ENCODE measurements around the gene C1QTNF1.

DNA sequence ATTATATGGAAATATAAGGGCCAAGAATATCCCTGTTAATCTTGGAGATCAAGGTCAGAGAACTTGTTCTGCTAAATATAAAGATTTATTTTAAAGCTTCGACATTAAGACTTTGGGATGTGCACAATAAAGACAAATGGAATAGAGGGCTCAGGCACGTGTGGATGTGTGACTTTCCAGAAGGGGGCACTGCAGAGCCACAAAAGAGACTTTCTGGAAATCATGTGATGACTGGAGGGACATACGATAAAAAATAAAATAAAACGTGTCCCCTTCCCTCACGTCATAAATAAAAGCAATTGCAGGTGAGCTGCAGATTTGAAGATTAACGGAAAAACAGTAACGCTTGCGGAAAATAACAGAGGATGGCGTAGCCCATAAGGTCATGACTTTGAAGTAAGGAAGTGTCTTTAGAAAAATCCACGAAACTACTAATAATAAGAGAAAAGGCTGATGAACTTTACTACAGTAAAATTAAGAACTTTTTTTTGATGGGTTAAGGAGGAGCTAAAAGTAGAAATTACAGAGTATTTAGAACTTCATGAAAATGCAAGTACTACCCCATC is 41.2 kb downstream of the C1QTNF1 start:
- TF ChIP-seq, protein P1, sequence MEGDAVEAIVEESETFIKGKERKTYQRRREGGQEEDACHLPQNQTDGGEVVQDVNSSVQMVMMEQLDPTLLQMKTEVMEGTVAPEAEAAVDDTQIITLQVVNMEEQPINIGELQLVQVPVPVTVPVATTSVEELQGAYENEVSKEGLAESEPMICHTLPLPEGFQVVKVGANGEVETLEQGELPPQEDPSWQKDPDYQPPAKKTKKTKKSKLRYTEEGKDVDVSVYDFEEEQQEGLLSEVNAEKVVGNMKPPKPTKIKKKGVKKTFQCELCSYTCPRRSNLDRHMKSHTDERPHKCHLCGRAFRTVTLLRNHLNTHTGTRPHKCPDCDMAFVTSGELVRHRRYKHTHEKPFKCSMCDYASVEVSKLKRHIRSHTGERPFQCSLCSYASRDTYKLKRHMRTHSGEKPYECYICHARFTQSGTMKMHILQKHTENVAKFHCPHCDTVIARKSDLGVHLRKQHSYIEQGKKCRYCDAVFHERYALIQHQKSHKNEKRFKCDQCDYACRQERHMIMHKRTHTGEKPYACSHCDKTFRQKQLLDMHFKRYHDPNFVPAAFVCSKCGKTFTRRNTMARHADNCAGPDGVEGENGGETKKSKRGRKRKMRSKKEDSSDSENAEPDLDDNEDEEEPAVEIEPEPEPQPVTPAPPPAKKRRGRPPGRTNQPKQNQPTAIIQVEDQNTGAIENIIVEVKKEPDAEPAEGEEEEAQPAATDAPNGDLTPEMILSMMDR (IDR thresholded peaks at IDR 0.05; ENCODE audit: low read length) = peak; percentile 41
- no peak for TF ChIP-seq EZH2phosphoT487 (IDR thresholded peaks at IDR 0.05; ENCODE audit: low read length)
- no peak for TF ChIP-seq EZH2 (optimal IDR thresholded peaks at IDR 0.05; ENCODE audit: low read depth, low read length)
